Measurements from ENCODE around the gene KANSL1L. TPM values are rescaled to one million over a fixed set of nuclear protein-coding genes. Genes with fewer than 3 reads are reported as not detected.

Gene KANSL1L
- total and polyA plus RNA-seq, 9 donors = 12.4 to 34.2 (median 14.9) TPM

GRCh38 chr2:210159059-210159458, 12.2 kb downstream of the KANSL1L start:
- no peaks in the 10 kb centered on the region for H3K9me3 ChIP-seq (replicated peaks; ENCODE audit: control insufficient read depth, low read depth, low read length)
- DNase-seq = no peak
- no peak overlapping the region for H3K27ac ChIP-seq (ENCODE audit: low read length)
- H3K4me3 ChIP-seq (ENCODE audit: low read length) = no peak overlapping the region
- H3K27me3 ChIP-seq (ENCODE audit: control insufficient read depth, insufficient read depth, low read length) = no peaks in the 10 kb centered on the region
- WGBS (ENCODE audit: insufficient coverage) = 100% methylated on average over 1 of the region's 3 CpGs
- H3K36me3 ChIP-seq (ENCODE audit: control insufficient read depth, insufficient read depth, low read length) = peaks cover 2% of the 10 kb centered on the region
- no peaks in the 10 kb centered on the region for H3K4me1 ChIP-seq (ENCODE audit: control insufficient read depth, insufficient read depth, low read length)

- Histone ChIP-seq H3K4me3 (ENCODE audit: low read length) (no peak overlapping the region), H3K36me3 (ENCODE audit: control insufficient read depth, insufficient read depth, low read length) (peaks cover 10% of the 10 kb centered on the region), H3K4me1 (ENCODE audit: control insufficient read depth, insufficient read depth, low read length) (no peaks in the 10 kb centered on the region), H3K27ac (ENCODE audit: low read length) (no peak overlapping the region), H3K27me3 (ENCODE audit: control insufficient read depth, insufficient read depth, low read length) (no peaks in the 10 kb centered on the region), H3K9me3 (replicated peaks; ENCODE audit: control insufficient read depth, low read depth, low read length) (no peaks in the 10 kb centered on the region)
- 80% methylated on average over 1 of the region's 2 CpGs for WGBS (ENCODE audit: insufficient coverage)
- DNase-seq = no peak
Measured at GRCh38 chr2:210158236-210158635, 13.0 kb downstream of the KANSL1L start.

- Histone ChIP-seq H3K27ac (ENCODE audit: low read length) (no peak overlapping the region), H3K4me1 (ENCODE audit: control insufficient read depth, insufficient read depth, low read length) (no peaks in the 10 kb centered on the region)
Measured at GRCh38 chr2:210157526-210157925, 13.7 kb downstream of the KANSL1L start.

GRCh38 chr2:210147614-210148013, 23.6 kb downstream of the KANSL1L start:
- Histone ChIP-seq H3K9me3 (replicated peaks; ENCODE audit: control insufficient read depth, low read depth, low read length) (peaks cover 11% of the 10 kb centered on the region), H3K27me3 (ENCODE audit: control insufficient read depth, insufficient read depth, low read length) (no peaks in the 10 kb centered on the region), H3K36me3 (ENCODE audit: control insufficient read depth, insufficient read depth, low read length) (peaks cover 16% of the 10 kb centered on the region), H3K4me1 (ENCODE audit: control insufficient read depth, insufficient read depth, low read length) (no peaks in the 10 kb centered on the region), H3K27ac (ENCODE audit: low read length) (no peak overlapping the region), H3K4me3 (ENCODE audit: low read length) (no peak overlapping the region)
- no peak for DNase-seq

More at GRCh38 chr2:210157526-210157925, 13.7 kb downstream of the KANSL1L start:
- H3K9me3 ChIP-seq (replicated peaks; ENCODE audit: control insufficient read depth, low read depth, low read length) = no peaks in the 10 kb centered on the region
- H3K36me3 ChIP-seq (ENCODE audit: control insufficient read depth, insufficient read depth, low read length) = peaks cover 10% of the 10 kb centered on the region
- 75% methylated on average over 2 of the region's 3 CpGs for WGBS (ENCODE audit: insufficient coverage)
- no peaks in the 10 kb centered on the region for H3K27me3 ChIP-seq (ENCODE audit: control insufficient read depth, insufficient read depth, low read length)
- H3K4me3 ChIP-seq (ENCODE audit: low read length) = no peak overlapping the region
- no peak for DNase-seq

GRCh38 chr2:210132239-210132638, 39.0 kb downstream of the KANSL1L start:
- no peak for DNase-seq
- Histone ChIP-seq H3K4me3 (ENCODE audit: low read length) (no peak overlapping the region), H3K27me3 (ENCODE audit: control insufficient read depth, insufficient read depth, low read length) (no peaks in the 10 kb centered on the region), H3K27ac (ENCODE audit: low read length) (no peak overlapping the region), H3K4me1 (ENCODE audit: control insufficient read depth, insufficient read depth, low read length) (no peaks in the 10 kb centered on the region), H3K36me3 (ENCODE audit: control insufficient read depth, insufficient read depth, low read length) (no peaks in the 10 kb centered on the region), H3K9me3 (replicated peaks; ENCODE audit: control insufficient read depth, low read depth, low read length) (no peaks in the 10 kb centered on the region)

GRCh38 chr2:210128961-210129360, 42.2 kb downstream of the KANSL1L start:
- Histone ChIP-seq H3K36me3 (ENCODE audit: control insufficient read depth, insufficient read depth, low read length) (peaks cover 3% of the 10 kb centered on the region), H3K9me3 (replicated peaks; ENCODE audit: control insufficient read depth, low read depth, low read length) (peaks cover 2% of the 10 kb centered on the region), H3K27ac (ENCODE audit: low read length) (no peak overlapping the region), H3K4me1 (ENCODE audit: control insufficient read depth, insufficient read depth, low read length) (no peaks in the 10 kb centered on the region), H3K4me3 (ENCODE audit: low read length) (no peak overlapping the region), H3K27me3 (ENCODE audit: control insufficient read depth, insufficient read depth, low read length) (no peaks in the 10 kb centered on the region)
- no CpG with 5 or more reads among the region's 3 CpGs for WGBS (ENCODE audit: insufficient coverage)
- DNase-seq = peak; percentile 9

- no CpG with 5 or more reads among the region's 3 CpGs for WGBS (ENCODE audit: insufficient coverage)
- no peak for DNase-seq
- Histone ChIP-seq H3K27ac (ENCODE audit: low read length) (no peak overlapping the region), H3K4me1 (ENCODE audit: control insufficient read depth, insufficient read depth, low read length) (no peaks in the 10 kb centered on the region), H3K36me3 (ENCODE audit: control insufficient read depth, insufficient read depth, low read length) (peaks cover 10% of the 10 kb centered on the region), H3K9me3 (replicated peaks; ENCODE audit: control insufficient read depth, low read depth, low read length) (peaks cover 22% of the 10 kb centered on the region), H3K4me3 (ENCODE audit: low read length) (no peak overlapping the region), H3K27me3 (ENCODE audit: control insufficient read depth, insufficient read depth, low read length) (no peaks in the 10 kb centered on the region)
Measured at GRCh38 chr2:210113614-210114235, 57.5 kb downstream of the KANSL1L start.

GRCh38 chr2:210112871-210113270, 58.3 kb downstream of the KANSL1L start:
- peaks cover 7% of the 10 kb centered on the region for H3K36me3 ChIP-seq (ENCODE audit: control insufficient read depth, insufficient read depth, low read length)
- peaks cover 20% of the 10 kb centered on the region for H3K9me3 ChIP-seq (replicated peaks; ENCODE audit: control insufficient read depth, low read depth, low read length)
- no peak overlapping the region for H3K27ac ChIP-seq (ENCODE audit: low read length)
- no peaks in the 10 kb centered on the region for H3K4me1 ChIP-seq (ENCODE audit: control insufficient read depth, insufficient read depth, low read length)
- no peaks in the 10 kb centered on the region for H3K27me3 ChIP-seq (ENCODE audit: control insufficient read depth, insufficient read depth, low read length)
- no peak overlapping the region for H3K4me3 ChIP-seq (ENCODE audit: low read length)
- DNase-seq = no peak

GRCh38 chr2:210099940-210100339, 71.3 kb downstream of the KANSL1L start:
- Histone ChIP-seq H3K36me3 (ENCODE audit: control insufficient read depth, insufficient read depth, low read length) (no peaks in the 10 kb centered on the region), H3K4me1 (ENCODE audit: control insufficient read depth, insufficient read depth, low read length) (no peaks in the 10 kb centered on the region), H3K27ac (ENCODE audit: low read length) (no peak overlapping the region), H3K27me3 (ENCODE audit: control insufficient read depth, insufficient read depth, low read length) (no peaks in the 10 kb centered on the region), H3K9me3 (replicated peaks; ENCODE audit: control insufficient read depth, low read depth, low read length) (no peaks in the 10 kb centered on the region), H3K4me3 (ENCODE audit: low read length) (no peak overlapping the region)
- no peak for DNase-seq
- 86% methylated on average over 4 of the region's 6 CpGs for WGBS (ENCODE audit: insufficient coverage)

- no peak overlapping the region for H3K4me3 ChIP-seq (ENCODE audit: low read length)
- no peaks in the 10 kb centered on the region for H3K4me1 ChIP-seq (ENCODE audit: control insufficient read depth, insufficient read depth, low read length)
- no peak overlapping the region for H3K27ac ChIP-seq (ENCODE audit: low read length)
- DNase-seq = no peak
- no peaks in the 10 kb centered on the region for H3K36me3 ChIP-seq (ENCODE audit: control insufficient read depth, insufficient read depth, low read length)
- no peaks in the 10 kb centered on the region for H3K27me3 ChIP-seq (ENCODE audit: control insufficient read depth, insufficient read depth, low read length)
- no peaks in the 10 kb centered on the region for H3K9me3 ChIP-seq (replicated peaks; ENCODE audit: control insufficient read depth, low read depth, low read length)
Measured at GRCh38 chr2:210094787-210095186, 76.4 kb downstream of the KANSL1L start.

GRCh38 chr2:210092791-210093190, 78.4 kb downstream of the KANSL1L start:
- no peak overlapping the region for H3K4me3 ChIP-seq (ENCODE audit: low read length)
- no peaks in the 10 kb centered on the region for H3K27me3 ChIP-seq (ENCODE audit: control insufficient read depth, insufficient read depth, low read length)
- no peaks in the 10 kb centered on the region for H3K9me3 ChIP-seq (replicated peaks; ENCODE audit: control insufficient read depth, low read depth, low read length)
- no peaks in the 10 kb centered on the region for H3K4me1 ChIP-seq (ENCODE audit: control insufficient read depth, insufficient read depth, low read length)
- DNase-seq = no peak
- peaks cover 3% of the 10 kb centered on the region for H3K36me3 ChIP-seq (ENCODE audit: control insufficient read depth, insufficient read depth, low read length)
- H3K27ac ChIP-seq (ENCODE audit: low read length) = no peak overlapping the region

Data from muscle of leg (tissue), 11 donors.